HG03039 (cell line): ENCODE measurements around the gene IGFL1.
"Not testable (repeated sequence)": the region's sequence is repeated elsewhere in the genome, so short reads cannot be mapped to it uniquely, and the experiment has no call there.

Experiments used
- ATAC-seq: cut with Tn5 transposase; IDR thresholded peaks from one replicate; pipeline ENCODE4 v1.9.1; 2021; ENCODE audit warnings: mild to moderate bottlenecking, moderate library complexity; ENCODE audit not compliant: unreplicated experiment

IGFL1 gene

GRCh38 chr19:46221981-46222610, 7.4 kb upstream of the IGFL1 start:
- no peak for ATAC-seq

- not testable (repeated sequence) for ATAC-seq
Observed at GRCh38 chr19:46223787-46224186, 5.8 kb upstream of the IGFL1 start.

DNA sequence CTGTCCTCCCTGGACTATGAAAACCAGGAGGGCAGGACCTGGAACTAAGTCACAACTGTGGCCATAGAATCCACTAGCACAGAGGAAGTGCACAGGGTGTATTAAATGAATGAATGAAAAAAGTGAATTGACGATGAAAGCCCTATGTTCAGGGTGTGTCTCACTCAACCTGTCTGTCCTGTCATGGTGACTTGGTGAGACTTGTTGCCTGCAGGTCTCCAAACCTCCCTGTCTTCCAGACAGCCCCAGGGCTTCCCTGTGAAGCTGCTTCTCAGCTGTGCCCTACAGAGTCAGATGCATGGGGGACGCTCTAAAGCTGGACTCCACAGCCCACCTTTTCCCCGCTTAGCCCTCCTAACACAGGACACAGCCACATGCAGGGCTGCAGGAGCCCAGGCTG, 4.8 kb upstream of the IGFL1 start:
- no peak for ATAC-seq

GRCh38 chr19:46225558-46226004, 4.0 kb upstream of the IGFL1 start:
- no peak for ATAC-seq

DNA sequence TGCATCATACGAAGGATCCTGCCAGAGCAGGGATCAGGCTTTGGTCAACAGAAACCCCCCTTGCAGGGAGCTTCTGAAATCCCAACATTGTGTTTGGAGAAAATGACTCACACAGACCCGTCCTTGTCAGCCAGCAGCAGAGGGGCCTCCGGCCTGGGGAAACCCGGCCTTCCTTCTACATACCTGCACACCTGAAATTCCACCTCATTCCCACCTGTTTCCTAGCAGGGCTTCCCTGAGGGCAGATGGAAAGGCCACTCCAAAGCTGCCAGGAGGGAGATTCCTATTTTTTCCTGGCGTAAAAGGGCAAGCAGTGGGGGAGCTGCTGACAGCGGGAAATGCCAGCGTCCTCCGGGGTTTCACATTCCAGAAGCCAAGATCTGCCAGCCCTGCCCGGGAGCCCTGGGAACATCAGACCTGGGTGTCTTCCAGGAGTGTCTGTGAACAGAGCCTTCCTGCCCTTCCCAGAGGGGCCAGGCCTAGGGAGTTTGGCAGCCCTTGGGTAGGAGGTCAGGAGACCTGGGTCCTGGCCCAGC, 3.0 kb upstream of the IGFL1 start:
- ATAC-seq, result no peak

- ATAC-seq, result no peak
Observed at GRCh38 chr19:46232029-46232428, 2.5 kb downstream of the IGFL1 start.

- ATAC-seq, result no peak
Observed at GRCh38 chr19:46232468-46232867, 2.9 kb downstream of the IGFL1 start.

GRCh38 chr19:46232938-46233621, 3.5 kb downstream of the IGFL1 start:
- ATAC-seq, result no peak

DNA sequence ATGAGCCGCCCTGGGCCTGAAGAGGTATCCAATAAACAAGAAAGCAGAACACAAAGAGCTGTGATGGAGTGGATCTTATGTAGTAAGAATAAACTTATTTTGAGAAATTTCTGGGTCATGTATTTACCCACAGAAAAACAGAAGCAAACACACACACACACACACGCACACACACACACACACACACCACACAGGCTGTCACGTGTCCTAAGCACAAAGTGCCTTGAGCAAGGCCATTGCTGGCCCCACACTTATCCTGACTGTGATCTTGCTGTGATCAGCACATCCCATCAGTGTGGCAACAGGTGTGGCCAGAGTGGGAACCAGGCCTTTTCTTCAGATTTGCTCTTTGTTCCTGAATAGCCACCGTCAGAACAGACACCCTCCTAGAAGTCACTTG, 4.3 kb downstream of the IGFL1 start:
- ATAC-seq, result not testable (repeated sequence)

- not testable (repeated sequence) for ATAC-seq
Observed at GRCh38 chr19:46238141-46238540, 8.6 kb downstream of the IGFL1 start.

GRCh38 chr19:46239193-46240024, 9.9 kb downstream of the IGFL1 start:
- ATAC-seq, result no peak

DNA sequence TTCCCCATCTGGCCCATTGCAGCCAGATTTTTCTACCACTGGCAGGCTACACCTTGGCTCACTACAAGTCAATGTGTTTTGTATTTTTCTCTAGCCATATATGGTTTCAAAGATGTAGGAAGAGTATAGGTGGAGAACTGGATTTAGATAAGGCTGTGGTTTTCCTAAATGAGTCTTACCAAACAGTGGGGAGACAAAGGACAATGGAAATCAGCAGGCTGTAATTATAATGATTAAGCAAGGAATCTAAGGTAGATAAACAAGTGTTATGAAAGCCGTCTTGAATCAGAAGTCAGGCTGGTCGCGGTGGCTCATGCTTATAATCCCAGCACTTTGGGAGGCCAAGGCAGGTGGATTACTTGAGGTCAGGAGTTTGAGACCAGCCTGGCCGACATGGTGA, 11.2 kb downstream of the IGFL1 start:
- no peak for ATAC-seq

GRCh38 chr19:46241626-46242025, 12.1 kb downstream of the IGFL1 start:
- ATAC-seq, result no peak

GRCh38 chr19:46243081-46243654, 13.6 kb downstream of the IGFL1 start:
- ATAC-seq, result not testable (repeated sequence)

- no peak for ATAC-seq
Observed at GRCh38 chr19:46250076-46250735, 20.7 kb downstream of the IGFL1 start.

GRCh38 chr19:46251416-46251815, 21.9 kb downstream of the IGFL1 start:
- ATAC-seq, result no peak

- ATAC-seq, result no peak
Observed at GRCh38 chr19:46254776-46255175, 25.2 kb downstream of the IGFL1 start.

DNA sequence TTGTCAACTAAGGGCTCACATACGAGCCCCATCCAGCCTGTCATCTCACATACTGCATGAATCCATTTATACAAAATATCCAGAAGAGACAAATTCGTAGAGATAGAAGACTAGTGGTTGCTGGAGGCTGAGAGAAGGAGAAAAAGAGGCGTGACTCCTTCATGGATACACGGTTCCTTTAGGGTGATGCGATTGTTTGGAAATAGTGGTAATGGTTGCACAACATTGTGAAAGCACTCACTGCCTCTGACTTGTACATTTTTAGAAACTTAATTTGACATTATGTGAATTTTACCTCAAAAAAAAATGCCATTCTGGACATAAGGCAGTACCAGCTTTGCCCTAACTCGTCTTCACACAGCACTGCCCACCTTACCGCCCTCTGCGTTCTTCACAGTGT, 27.3 kb downstream of the IGFL1 start:
- no peak for ATAC-seq

- not testable (repeated sequence) for ATAC-seq
Observed at GRCh38 chr19:46261501-46261900, 32.0 kb downstream of the IGFL1 start.

DNA sequence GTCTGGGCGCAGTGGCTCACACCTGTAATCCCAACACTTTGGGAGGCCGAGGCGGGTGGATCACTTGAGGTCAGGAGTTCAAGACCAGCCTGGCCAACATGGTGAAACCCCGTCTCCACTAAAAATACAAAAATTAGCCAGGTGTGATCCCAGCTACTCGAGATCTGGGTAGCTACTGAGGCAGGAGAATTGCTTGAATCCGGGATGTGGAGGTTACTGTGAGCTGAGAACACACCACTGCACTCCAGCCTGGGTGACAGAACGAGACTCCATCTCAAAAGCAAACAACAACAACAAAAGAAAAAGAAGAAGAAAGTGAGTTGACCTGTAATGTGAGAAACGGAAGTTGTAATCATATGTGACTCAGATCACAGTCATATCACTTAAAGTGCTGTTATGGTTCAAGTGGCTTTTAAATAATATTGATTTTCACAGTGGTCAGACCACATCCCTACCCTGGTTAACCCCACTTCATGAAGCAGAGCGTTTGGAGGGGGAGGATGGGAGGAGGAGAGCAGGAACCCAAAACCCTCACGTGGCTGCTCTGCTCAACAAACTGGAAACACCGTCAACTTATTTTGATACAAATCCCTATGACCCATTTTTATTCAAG, 33.2 kb downstream of the IGFL1 start:
- not testable (repeated sequence) for ATAC-seq
